PFSK-1 (cell line): ENCODE measurements around the gene CEACAM7.

Experiments used
- FOXP2 ChIP-seq: optimal IDR thresholded peaks from 2 replicates; pipeline ENCODE3; 2011; ENCODE audit warnings: borderline replicate concordance, control low read depth, inconsistent platforms; ENCODE audit not compliant: insufficient read depth; ENCODE audit errors: extremely low read length, extremely low read depth
- POLR2AphosphoS5 ChIP-seq: IDR thresholded peaks from 2 replicates; pipeline ENCODE4 v1.6.1; 2012; ENCODE audit warnings: low read depth, mild to moderate bottlenecking, control low read depth, low read length, moderate library complexity
- REST ChIP-seq, 2 experiments: IDR thresholded peaks; 2 replicates each; pipeline versions ENCODE4 v1.6.1 to v1.8.0; 2011 to 2012; ENCODE audit warnings: low read depth in 2 of 2, low read length in 2 of 2, control low read depth in 1 of 2, inconsistent platforms in 1 of 2, mild to moderate bottlenecking in 1 of 2, moderate library complexity in 1 of 2; ENCODE audit not compliant: insufficient read depth in 1 of 2
- SIN3A ChIP-seq: IDR thresholded peaks from 2 replicates; pipeline ENCODE4 v1.6.1; 2012; ENCODE audit warnings: mild to moderate bottlenecking, low read length, moderate library complexity, borderline replicate concordance; ENCODE audit not compliant: insufficient read depth

Gene CEACAM7

DNA sequence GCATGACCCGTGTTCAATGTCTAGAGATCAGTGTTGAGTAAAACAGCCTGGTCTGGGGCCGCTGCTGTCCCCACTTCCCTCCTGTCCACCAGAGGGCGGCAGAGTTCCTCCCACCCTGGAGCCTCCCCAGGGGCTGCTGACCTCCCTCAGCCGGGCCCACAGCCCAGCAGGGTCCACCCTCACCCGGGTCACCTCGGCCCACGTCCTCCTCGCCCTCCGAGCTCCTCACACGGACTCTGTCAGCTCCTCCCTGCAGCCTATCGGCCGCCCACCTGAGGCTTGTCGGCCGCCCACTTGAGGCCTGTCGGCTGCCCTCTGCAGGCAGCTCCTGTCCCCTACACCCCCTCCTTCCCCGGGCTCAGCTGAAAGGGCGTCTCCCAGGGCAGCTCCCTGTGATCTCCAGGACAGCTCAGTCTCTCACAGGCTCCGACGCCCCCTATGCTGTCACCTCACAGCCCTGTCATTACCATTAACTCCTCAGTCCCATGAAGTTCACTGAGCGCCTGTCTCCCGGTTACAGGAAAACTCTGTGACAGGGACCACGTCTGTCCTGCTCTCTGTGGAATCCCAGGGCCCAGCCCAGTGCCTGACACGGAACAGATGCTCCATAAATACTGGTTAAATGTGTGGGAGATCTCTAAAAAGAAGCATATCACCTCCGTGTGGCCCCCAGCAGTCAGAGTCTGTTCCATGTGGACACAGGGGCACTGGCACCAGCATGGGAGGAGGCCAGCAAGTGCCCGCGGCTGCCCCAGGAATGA lies 18.9 kb upstream of the CEACAM7 start:
- TF ChIP-seq SIN3A: no peak
- peak; percentile 7 to 40; a peak in 1 of 4 replicates for TF ChIP-seq REST (IDR thresholded peaks at IDR 0.05; ENCODE audit: insufficient read depth in 1 of 2, low read depth in 2 of 2, low read length in 2 of 2)

DNA sequence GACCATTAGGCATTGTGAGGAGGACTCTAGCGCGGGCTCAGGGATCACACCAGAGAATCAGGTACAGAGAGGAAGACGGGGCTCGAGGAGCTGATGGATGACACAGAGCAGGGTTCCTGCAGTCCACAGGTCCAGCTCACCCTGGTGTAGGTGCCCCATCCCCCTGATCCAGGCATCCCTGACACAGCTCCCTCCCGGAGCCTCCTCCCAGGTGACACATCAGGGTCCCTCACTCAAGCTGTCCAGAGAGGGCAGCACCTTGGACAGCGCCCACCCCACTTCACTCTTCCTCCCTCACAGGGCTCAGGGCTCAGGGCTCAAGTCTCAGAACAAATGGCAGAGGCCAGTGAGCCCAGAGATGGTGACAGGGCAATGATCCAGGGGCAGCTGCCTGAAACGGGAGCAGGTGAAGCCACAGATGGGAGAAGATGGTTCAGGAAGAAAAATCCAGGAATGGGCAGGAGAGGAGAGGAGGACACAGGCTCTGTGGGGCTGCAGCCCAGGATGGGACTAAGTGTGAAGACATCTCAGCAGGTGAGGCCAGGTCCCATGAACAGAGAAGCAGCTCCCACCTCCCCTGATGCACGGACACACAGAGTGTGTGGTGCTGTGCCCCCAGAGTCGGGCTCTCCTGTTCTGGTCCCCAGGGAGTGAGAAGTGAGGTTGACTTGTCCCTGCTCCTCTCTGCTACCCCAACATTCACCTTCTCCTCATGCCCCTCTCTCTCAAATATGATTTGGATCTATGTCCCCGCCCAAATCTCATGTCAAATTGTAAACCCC lies 17.5 kb upstream of the CEACAM7 start:
- TF ChIP-seq REST (IDR thresholded peaks at IDR 0.05; ENCODE audit: insufficient read depth in 1 of 2, low read depth in 2 of 2, low read length in 2 of 2) (peak; percentile 91 to 96), FOXP2 (no peak)

- no peak for TF ChIP-seq REST (IDR thresholded peaks at IDR 0.05; ENCODE audit: insufficient read depth in 1 of 2, low read depth in 2 of 2, low read length in 2 of 2)
- TF ChIP-seq FOXP2: no peak
- no peak for TF ChIP-seq POLR2AphosphoS5
- TF ChIP-seq SIN3A: no peak
Measured at GRCh38 chr19:41703602-41704293, 15.7 kb upstream of the CEACAM7 start.

- TF ChIP-seq REST (IDR thresholded peaks at IDR 0.05; ENCODE audit: insufficient read depth in 1 of 2, low read depth in 2 of 2, low read length in 2 of 2): no peak
Measured at GRCh38 chr19:41702171-41702651, 14.1 kb upstream of the CEACAM7 start.
